Epithelial cell of alveolus of lung (primary cell): ENCODE data around the gene HTR3B. TPM values are rescaled to one million over a fixed set of nuclear protein-coding genes. Genes with fewer than 3 reads are reported as not detected.

Experiments
- total RNA-seq: library from RNA; depleted of rRNA; stranded (reverse); fragments of >200 nt; gene quantifications from 2 replicates; pipeline ENCODE4 v1.2.1, GENCODE V29; 2015

Gene HTR3B
- total RNA-seq = not detected in 2 replicates

GRCh38 chr11:113904379-113905101 lies at the start of gene HTR3B:
Gene HTR3B (plus strand): TSS chr11:113904796. CDS start chr11:113904934, 138 bp downstream.

GRCh38 chr11:113875234-113876073 lies 29.1 kb upstream of the HTR3B start, which contains the start of gene USP28:
Gene USP28 (minus strand): TSS chr11:113875572. CDS start chr11:113875501, 71 bp downstream.

GRCh38 chr11:113974741-113975470 lies 70.3 kb downstream of the HTR3B start, which contains the start of gene HTR3A:
Gene HTR3A (plus strand): TSS chr11:113975108. CDS start chr11:113975326, 218 bp downstream.

Other genes with a start within 250 kb of the HTR3B start
- 0.32 TPM in 1 of 2 replicates, not detected in the other for gene TMPRSS5, start 198.5 kb upstream of the HTR3B start, total RNA-seq
- 11.9 and 17.6 TPM in 2 replicates for gene ZW10, start 131.1 kb upstream of the HTR3B start, total RNA-seq
- not detected in 2 replicates for gene CLDN25, start 125.0 kb upstream of the HTR3B start, total RNA-seq
- gene USP28, start 29.2 kb upstream of the HTR3B start, total RNA-seq = 20.6 and 23.6 TPM in 2 replicates
- gene HTR3A, start 70.3 kb downstream of the HTR3B start, total RNA-seq = not detected in 2 replicates
- gene ZBTB16, start 154.9 kb downstream of the HTR3B start, total RNA-seq = 7.9 and 50.1 TPM in 2 replicates